Choroid plexus epithelial cell (primary cell): ENCODE measurements around the gene NTM.

Experiments used
- DNase-seq: peaks from one replicate; pipeline ENCODE4 v3.0.0-alpha.2; 2010; ENCODE audit warnings: low read depth
- H3K4me3 ChIP-seq: 2 replicates; pipeline ENCODE4 v1.5.1; 2011; ENCODE audit warnings: low read depth, mild to moderate bottlenecking, control low read depth, low read length, moderate library complexity
- TF ChIP-seq, protein P1 (sequence below): conservative IDR thresholded peaks from 2 replicates; pipeline ENCODE4 v1.5.1; 2011; ENCODE audit warnings: low read depth, mild to moderate bottlenecking, control low read depth, inconsistent platforms, low read length, moderate library complexity

NTM gene

DNA sequence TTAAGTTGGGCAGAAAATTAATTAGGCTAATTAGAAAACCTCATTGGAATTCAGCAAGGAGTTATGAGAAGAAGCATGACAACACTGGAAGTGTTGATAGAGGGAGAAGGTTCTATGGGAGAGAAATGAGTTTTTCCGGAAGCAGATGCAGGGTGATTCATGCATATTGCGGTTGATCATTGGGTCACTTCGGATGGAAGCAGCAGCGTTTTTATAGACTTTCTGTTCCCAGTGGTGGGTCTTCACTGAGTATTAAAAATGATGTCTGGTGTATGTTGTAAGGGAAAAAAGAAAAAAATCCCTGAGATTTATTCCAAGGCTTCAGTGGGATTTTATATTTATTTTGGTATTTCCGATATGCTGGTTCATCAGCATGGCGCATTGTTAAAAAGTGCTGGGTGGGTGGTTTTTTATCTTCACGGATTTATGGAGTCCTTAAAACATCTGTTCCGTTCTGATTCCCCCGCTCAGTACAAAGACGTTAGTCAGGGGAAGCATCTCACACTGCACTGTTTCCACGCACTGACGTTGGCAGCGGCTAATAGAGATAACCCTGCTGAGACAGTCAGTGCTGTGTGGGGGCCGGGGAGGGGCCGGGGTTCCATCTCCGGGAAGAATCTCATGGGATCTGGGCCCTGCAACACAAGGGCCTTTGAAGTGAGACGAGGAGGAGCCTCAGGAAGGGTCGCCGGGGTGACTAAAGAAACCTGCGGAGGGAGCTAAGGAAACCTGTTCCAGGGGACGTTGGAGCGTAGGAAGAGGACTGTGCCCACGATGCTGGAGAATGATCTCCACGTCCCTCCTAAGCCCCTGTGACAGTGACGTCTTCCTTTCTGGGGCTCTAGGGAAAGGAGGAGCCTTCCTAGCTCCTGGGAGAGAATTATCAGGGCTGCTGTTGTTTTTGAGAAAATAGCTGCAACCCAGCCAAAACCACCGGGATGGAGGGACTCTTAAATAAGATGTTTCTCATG lies 390.0 kb downstream of the NTM start:
- TF ChIP-seq, protein P1, sequence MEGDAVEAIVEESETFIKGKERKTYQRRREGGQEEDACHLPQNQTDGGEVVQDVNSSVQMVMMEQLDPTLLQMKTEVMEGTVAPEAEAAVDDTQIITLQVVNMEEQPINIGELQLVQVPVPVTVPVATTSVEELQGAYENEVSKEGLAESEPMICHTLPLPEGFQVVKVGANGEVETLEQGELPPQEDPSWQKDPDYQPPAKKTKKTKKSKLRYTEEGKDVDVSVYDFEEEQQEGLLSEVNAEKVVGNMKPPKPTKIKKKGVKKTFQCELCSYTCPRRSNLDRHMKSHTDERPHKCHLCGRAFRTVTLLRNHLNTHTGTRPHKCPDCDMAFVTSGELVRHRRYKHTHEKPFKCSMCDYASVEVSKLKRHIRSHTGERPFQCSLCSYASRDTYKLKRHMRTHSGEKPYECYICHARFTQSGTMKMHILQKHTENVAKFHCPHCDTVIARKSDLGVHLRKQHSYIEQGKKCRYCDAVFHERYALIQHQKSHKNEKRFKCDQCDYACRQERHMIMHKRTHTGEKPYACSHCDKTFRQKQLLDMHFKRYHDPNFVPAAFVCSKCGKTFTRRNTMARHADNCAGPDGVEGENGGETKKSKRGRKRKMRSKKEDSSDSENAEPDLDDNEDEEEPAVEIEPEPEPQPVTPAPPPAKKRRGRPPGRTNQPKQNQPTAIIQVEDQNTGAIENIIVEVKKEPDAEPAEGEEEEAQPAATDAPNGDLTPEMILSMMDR = peak; percentile 30
- no peak overlapping the region for H3K4me3 ChIP-seq
- peak; percentile 89 for DNase-seq

DNA sequence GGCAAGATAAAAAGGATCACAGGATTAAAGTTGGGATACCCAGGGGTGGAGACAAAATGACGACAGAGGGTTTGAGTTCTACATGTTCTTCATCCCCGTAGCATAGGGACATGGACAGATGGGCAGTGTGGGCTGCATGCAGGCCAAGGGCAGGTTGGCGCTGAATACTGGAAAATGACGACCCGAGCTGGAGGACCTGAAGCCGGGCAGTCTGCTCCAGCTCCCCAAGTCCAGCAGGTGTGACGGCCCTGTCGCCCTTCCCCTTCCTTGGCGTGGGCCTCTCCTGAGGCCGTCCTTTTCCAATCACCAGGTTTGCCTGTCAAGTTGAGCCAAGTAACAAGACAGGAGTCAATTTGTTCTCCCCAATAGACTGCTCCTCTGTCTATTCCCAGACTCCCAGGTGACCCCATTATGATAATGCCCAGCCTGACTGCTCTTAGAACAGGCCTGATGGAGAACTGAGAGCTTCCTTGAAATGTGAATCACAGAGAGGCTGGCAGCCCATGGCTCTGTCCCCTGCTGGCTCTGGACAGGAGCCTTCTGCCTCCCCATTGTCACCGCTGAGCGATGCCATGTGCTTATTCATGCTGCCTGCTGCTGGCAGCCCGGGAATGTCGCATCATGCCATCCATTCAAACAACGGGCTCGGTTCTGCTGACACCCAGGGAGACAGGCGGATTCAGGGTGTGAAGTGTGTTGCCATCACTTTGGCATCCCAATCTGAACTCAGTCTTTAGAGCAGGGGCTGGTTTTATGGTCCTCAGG lies 392.1 kb downstream of the NTM start:
- no peak for DNase-seq
- TF ChIP-seq, protein P1 = no peak
- no peak overlapping the region for H3K4me3 ChIP-seq

DNA sequence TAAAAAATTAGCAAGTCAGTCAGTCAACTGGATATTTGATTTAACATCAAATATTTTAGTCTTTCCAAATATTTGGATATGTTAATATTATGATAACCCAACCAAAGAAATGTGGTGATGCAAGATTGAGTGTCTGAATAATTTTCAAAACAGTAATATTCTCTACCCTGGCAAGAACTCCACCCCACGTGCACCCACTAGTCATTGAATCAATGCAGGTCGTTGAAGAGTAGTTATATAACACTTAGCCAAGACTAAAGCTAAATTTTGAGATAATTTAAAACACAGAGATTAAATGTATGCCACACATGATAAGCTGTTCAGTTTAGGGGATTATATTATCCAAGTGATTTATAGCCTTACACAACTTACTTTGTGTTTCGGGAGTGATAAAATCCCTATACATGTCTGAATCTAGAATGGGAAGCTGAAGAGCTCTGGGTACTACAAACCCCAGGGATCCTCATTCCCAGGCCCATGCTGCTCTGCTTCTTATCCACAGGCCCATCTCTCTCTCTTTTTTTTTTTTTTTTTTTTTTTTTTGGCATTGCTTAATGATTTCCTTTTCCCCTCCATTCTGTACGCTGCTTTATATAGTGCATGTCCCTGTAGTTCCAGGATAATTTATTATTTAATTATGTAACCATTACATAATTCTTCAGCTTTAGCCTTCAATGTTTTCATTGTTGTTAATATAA lies 392.9 kb downstream of the NTM start:
- peak; percentile 59 for DNase-seq
- TF ChIP-seq, protein P1 = no peak
- no peak overlapping the region for H3K4me3 ChIP-seq

- no peak overlapping the region for H3K4me3 ChIP-seq
- TF ChIP-seq, protein P1 = no peak
- DNase-seq = no peak
These were observed 393.7 kb downstream of the NTM start for GRCh38 chr11:131764126-131764525.

GRCh38 chr11:131764649-131765048 lies 394.2 kb downstream of the NTM start:
- DNase-seq = no peak
- TF ChIP-seq, protein P1 = no peak
- no peak overlapping the region for H3K4me3 ChIP-seq

GRCh38 chr11:131766637-131767036 lies 396.2 kb downstream of the NTM start:
- DNase-seq = no peak
- TF ChIP-seq, protein P1 = no peak
- no peak overlapping the region for H3K4me3 ChIP-seq
